Smooth muscle cell of bladder (primary cell): ENCODE data around the gene CARD8. TPM values are rescaled to one million over a fixed set of nuclear protein-coding genes. Genes with fewer than 3 reads are reported as not detected.

Experiments used
- total RNA-seq: library from RNA; depleted of rRNA; stranded (reverse); fragments of >200 nt; gene quantifications from 2 replicates; pipeline ENCODE4 v1.2.3, GENCODE V29; 2014

The CARD8 gene, protein sequence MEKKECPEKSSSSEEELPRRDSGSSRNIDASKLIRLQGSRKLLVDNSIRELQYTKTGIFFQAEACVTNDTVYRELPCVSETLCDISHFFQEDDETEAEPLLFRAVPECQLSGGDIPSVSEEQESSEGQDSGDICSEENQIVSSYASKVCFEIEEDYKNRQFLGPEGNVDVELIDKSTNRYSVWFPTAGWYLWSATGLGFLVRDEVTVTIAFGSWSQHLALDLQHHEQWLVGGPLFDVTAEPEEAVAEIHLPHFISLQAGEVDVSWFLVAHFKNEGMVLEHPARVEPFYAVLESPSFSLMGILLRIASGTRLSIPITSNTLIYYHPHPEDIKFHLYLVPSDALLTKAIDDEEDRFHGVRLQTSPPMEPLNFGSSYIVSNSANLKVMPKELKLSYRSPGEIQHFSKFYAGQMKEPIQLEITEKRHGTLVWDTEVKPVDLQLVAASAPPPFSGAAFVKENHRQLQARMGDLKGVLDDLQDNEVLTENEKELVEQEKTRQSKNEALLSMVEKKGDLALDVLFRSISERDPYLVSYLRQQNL
- 10.0 and 10.5 TPM in 2 replicates for total RNA-seq

DNA sequence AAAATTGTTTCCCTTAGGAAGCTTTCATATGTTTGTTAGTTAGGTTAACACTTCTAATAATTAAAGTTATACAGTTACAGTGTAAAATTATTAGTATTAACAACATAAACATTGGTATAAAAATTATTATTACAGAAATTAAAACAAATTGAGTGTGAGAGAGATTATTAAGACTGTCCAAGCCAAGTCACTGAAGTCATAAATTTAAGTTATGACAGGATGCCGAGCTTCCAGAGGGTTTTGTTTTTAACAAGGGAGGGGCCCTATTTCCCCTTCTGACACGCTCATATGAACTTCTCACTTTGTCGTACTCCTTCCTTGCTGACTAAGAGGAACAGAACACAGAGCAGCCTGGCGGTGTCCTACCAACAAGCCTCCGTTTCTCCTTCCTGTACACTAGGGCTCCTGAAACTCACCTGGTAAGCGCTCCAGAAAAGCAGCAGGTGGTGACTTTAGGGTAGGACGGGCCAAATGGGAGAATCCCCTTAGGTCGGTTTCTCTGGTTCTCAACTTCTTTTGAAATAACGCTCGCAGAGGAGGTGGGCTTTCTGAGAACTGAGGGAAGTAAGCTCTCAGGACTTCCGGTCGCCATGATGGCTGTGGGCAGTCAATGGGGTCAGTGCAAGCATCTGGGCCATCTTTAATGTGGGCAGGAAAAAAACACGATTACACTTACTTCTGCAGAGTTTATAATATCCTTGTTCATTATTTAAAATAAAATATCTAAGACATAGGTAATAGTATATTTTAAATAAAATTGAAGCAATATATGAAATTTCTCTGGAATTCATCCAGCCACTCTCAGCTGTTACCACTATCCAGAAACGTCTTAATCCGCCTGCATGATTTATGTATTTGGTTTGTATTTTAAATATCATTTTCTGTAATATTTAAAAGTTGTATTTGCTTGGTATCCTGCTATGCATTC is at the start of gene CARD8:
CARD8 (minus strand) TSS at position 537 of the 928 bp plus-strand sequence. CDS start 14,892 bp downstream, outside the sequence.

GRCh38 chr19:48169939-48170803 is 85.5 kb downstream of the CARD8 start, which contains the start of the genes LIG1 and ZSWIM9:
Gene LIG1, minus strand, starts transcription at chr19:48170344. Its CDS starts 4,778 bp downstream, at chr19:48165566.
Gene ZSWIM9, plus strand, starts transcription at chr19:48170680. Its CDS starts 1,123 bp downstream, at chr19:48171803.

Other genes with a start within 250 kb of the CARD8 start
- gene CABP5, start 211.8 kb downstream of the CARD8 start, total RNA-seq, result not detected in 2 replicates
- 11.8 and 12.9 TPM in 2 replicates for gene PLA2G4C, start 145.1 kb downstream of the CARD8 start, total RNA-seq
- 5.4 and 6.8 TPM in 2 replicates for gene LIG1, start 85.6 kb downstream of the CARD8 start, total RNA-seq
- gene ZSWIM9, start 85.2 kb downstream of the CARD8 start, total RNA-seq, result 1.00 and 1.4 TPM in 2 replicates
- 0.14 TPM in 1 of 2 replicates, not detected in the other for gene ZNF114, start 14.2 kb upstream of the CARD8 start, total RNA-seq
- gene EMP3, start 69.6 kb upstream of the CARD8 start, total RNA-seq, result 130 and 140 TPM in 2 replicates
- 2.8 and 3.5 TPM in 2 replicates for gene TMEM143, start 108.0 kb upstream of the CARD8 start, total RNA-seq
- not detected in 2 replicates for gene SYNGR4, start 108.5 kb upstream of the CARD8 start, total RNA-seq
- 54.3 and 70.8 TPM in 2 replicates for gene KDELR1, start 135.6 kb upstream of the CARD8 start, total RNA-seq
- 0.18 and 0.28 TPM in 2 replicates for gene GRIN2D, start 137.8 kb upstream of the CARD8 start, total RNA-seq
- gene GRWD1, start 190.1 kb upstream of the CARD8 start, total RNA-seq, result 11.0 and 19.2 TPM in 2 replicates
- gene KCNJ14, start 199.7 kb upstream of the CARD8 start, total RNA-seq, result 0.28 and 0.46 TPM in 2 replicates
- 23.8 and 29.7 TPM in 2 replicates for gene CYTH2, start 213.5 kb upstream of the CARD8 start, total RNA-seq